GM13977 (cell line): ENCODE results near the gene LGALS3BP.

Experiments used
- DNase-seq: peaks from one replicate; pipeline ENCODE4 v3.0.0; 2012; ENCODE audit warnings: low spot score
- CTCF ChIP-seq: IDR thresholded peaks from 2 replicates; pipeline ENCODE4 v1.5.1; 2012; ENCODE audit warnings: mild to moderate bottlenecking, control low read depth; ENCODE audit not compliant: insufficient read depth; ENCODE audit errors: extremely low read depth, missing control alignments
- in situ Hi-C: fragments of 300-500 bp; cut with MboI; formaldehyde crosslinking; loops from one replicate; pipeline ENCODE4 v1.12.0; 2022; ENCODE audit warnings: low sequenced_read_pairs, low pct_unique_long_range_greater_than_20kb, mixed read lengths, inconsistent platforms; ENCODE audit not compliant: unreplicated experiment

Gene LGALS3BP

GRCh38 chr17:78959803-78960202 is 19.9 kb downstream of the LGALS3BP start:
- DNase-seq: no peak
- in situ Hi-C loops: loop anchor here (25.0 kb wide), 1 partner anchor 473 kb away; no protein-coding TSS in a partner anchor
- TF ChIP-seq CTCF: no peak

- no peak for TF ChIP-seq CTCF
- DNase-seq: no peak
- in situ Hi-C loops: loop anchor here (25.0 kb wide), 1 partner anchor 471 kb away; no protein-coding TSS in a partner anchor
Measured at GRCh38 chr17:78958641-78959127, 21.0 kb downstream of the LGALS3BP start.

- in situ Hi-C loops: loop anchor here (25.0 kb wide), 1 partner anchor 470 kb away; no protein-coding TSS in a partner anchor
- no peak for DNase-seq
- TF ChIP-seq CTCF: no peak
Measured at GRCh38 chr17:78957128-78957527, 22.6 kb downstream of the LGALS3BP start.

- in situ Hi-C loops: loop anchor here (25.0 kb wide), 1 partner anchor 469 kb away; no protein-coding TSS in a partner anchor
- TF ChIP-seq CTCF: no peak
Measured at GRCh38 chr17:78956254-78956653, 23.5 kb downstream of the LGALS3BP start.

GRCh38 chr17:78954684-78955083 is 25.0 kb downstream of the LGALS3BP start:
- no peak for TF ChIP-seq CTCF
- in situ Hi-C loops: loop anchor here (25.0 kb wide), 1 partner anchor 467 kb away; no protein-coding TSS in a partner anchor
- DNase-seq: no peak

More at GRCh38 chr17:78956254-78956653, 23.5 kb downstream of the LGALS3BP start:
- no peak for DNase-seq

GRCh38 chr17:78953356-78954350 is 26.1 kb downstream of the LGALS3BP start:
- in situ Hi-C loops: loop anchor here (25.0 kb wide), 1 partner anchor 466 kb away; no protein-coding TSS in a partner anchor
- DNase-seq: no peak
- TF ChIP-seq CTCF: no peak
